Mucosa of stomach (tissue), 1 donor: ENCODE results near the gene CFC1.
"Not testable (repeated sequence)": the region's sequence is repeated elsewhere in the genome, so short reads cannot be mapped to it uniquely, and the experiment has no call there.

Source experiments
- H3K27me3 ChIP-seq: one replicate; pipeline ENCODE4 v1.7.0; 2013; ENCODE audit warnings: mild to moderate bottlenecking, low read length; ENCODE audit not compliant: control insufficient read depth, insufficient read depth
- H3K36me3 ChIP-seq: one replicate; pipeline ENCODE4 v1.7.0; 2013; ENCODE audit warnings: low read length; ENCODE audit not compliant: control insufficient read depth, insufficient read depth
- H3K4me1 ChIP-seq: one replicate; pipeline ENCODE4 v1.7.0; 2013; ENCODE audit warnings: mild to moderate bottlenecking, low read length; ENCODE audit not compliant: control insufficient read depth, insufficient read depth
- H3K4me3 ChIP-seq: one replicate; pipeline ENCODE4 v1.7.0; 2013; ENCODE audit warnings: low read length
- H3K9ac ChIP-seq: one replicate; pipeline ENCODE4 v1.7.0; 2013; ENCODE audit warnings: mild to moderate bottlenecking, low read length, moderate library complexity
- H3K9me3 ChIP-seq: one replicate; pipeline ENCODE4 v1.7.0; 2013; ENCODE audit warnings: mild to moderate bottlenecking, low read length, moderate library complexity; ENCODE audit not compliant: control insufficient read depth
- donor health status: Pancreatic carcinoma.

CFC1 gene

DNA sequence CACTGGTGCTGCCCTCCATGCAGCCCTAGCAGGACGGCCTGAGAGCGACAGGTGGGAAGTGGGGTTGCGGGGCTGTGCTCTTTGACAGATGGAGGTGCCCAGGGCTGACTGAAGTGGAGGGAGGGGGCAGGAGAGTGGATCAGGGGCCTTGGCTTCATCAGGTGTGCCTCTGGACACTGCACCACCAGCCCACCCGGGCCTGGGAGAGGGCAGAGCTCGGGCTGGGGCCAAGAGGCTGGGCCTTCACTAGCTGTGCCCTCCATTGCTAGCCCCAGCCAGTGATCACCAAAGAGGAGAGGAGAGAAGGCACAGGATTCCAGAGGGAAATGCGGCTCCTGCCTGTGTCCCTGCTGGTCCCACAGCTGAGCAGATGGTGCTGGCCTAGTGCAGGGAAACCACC lies 2.6 kb downstream of the CFC1 start:
- H3K9me3 ChIP-seq, H3K4me1 ChIP-seq: not testable (repeated sequence)

DNA sequence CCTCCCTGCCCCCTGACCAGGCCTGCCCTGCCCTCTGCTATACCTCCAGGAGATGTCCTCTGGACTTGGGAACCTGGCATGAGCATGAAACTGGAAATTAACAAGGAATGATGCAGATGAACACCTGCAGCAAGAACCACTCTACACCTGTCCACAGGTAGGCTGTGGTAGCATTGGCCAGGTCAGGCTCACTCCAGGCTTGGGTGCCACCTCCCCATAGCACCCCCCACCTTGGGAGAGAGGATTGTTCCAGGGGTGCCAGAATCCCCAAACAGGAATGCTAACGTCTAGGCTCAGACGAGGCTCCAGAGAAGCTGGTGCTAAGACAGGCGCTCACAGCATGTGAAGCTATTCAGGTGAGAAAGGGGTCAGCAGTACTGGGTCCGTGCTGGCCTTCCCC lies 5.4 kb downstream of the CFC1 start:
- not testable (repeated sequence) for H3K4me3 ChIP-seq, H3K9me3 ChIP-seq, H3K9ac ChIP-seq, H3K27me3 ChIP-seq, H3K36me3 ChIP-seq, H3K4me1 ChIP-seq

More for the DNA sequence above, 2.6 kb downstream of the CFC1 start:
- not testable (repeated sequence) for H3K4me3 ChIP-seq, H3K9ac ChIP-seq, H3K27me3 ChIP-seq, H3K36me3 ChIP-seq

DNA sequence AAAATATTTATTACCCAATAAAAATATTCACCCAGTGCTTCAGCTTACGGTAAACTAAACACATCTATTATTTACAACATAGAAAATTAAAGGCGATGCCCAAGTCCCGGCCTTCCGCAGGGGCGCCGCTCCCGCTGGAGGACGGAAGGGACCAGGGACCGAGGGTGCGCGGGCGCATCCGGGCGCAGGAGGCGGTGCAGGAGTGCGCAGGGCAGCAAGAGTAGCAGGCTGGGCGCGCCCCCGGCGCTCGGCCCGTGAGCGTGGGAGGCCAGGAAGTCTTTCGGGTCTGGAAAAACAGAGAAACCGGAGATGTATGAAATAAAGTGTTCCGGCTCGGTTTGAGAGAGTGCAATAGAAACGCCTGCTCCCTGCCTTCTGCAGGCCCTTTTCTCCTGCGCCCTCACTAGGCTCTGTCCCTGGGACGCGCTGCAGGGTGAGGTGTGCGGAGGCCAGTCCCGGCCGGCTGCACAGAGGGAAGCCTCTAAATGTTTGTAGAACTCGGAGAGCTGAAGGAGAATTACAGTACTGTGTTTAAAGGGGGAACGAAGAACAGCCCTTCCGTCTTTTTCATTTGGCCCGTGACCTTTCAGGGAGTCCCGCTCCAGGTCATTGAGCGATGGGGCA lies 6.5 kb downstream of the CFC1 start:
- H3K4me3 ChIP-seq, H3K9ac ChIP-seq, H3K27me3 ChIP-seq, H3K36me3 ChIP-seq, H3K4me1 ChIP-seq, H3K9me3 ChIP-seq: not testable (repeated sequence)

GRCh38 chr2:130590842-130591359 lies 8.5 kb downstream of the CFC1 start:
- not testable (repeated sequence) for H3K27me3 ChIP-seq, H3K4me3 ChIP-seq, H3K4me1 ChIP-seq, H3K9ac ChIP-seq, H3K36me3 ChIP-seq, H3K9me3 ChIP-seq

- not testable (repeated sequence) for H3K36me3 ChIP-seq, H3K4me3 ChIP-seq, H3K27me3 ChIP-seq, H3K9ac ChIP-seq, H3K4me1 ChIP-seq, H3K9me3 ChIP-seq
These were observed 9.1 kb downstream of the CFC1 start for GRCh38 chr2:130590170-130590841.

- not testable (repeated sequence) for H3K4me3 ChIP-seq, H3K27me3 ChIP-seq, H3K4me1 ChIP-seq, H3K9ac ChIP-seq, H3K9me3 ChIP-seq, H3K36me3 ChIP-seq
These were observed 10.5 kb downstream of the CFC1 start for GRCh38 chr2:130588688-130589458.

DNA sequence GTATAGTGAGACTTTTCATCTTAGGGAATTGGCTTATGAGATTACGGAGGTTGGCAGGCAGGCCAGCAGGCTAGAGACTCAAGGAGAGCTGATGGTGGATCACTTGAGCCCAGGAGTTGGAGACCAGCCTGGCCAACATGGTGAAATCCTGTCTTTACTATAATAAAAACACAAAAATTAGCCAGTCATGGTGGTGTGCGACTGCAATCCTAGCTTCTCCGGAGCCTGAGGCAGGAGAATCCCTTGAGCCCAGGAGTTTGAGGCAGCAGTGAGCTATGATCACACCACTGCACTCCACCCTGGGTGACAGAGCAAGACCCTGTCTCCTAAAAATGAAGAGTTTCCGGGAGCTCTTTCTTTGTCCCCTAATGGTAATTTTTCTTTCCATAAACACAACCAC lies 14.6 kb downstream of the CFC1 start:
- not testable (repeated sequence) for H3K36me3 ChIP-seq, H3K27me3 ChIP-seq, H3K4me3 ChIP-seq, H3K9me3 ChIP-seq, H3K9ac ChIP-seq, H3K4me1 ChIP-seq

GRCh38 chr2:130583582-130583981 lies 15.8 kb downstream of the CFC1 start:
- not testable (repeated sequence) for H3K9ac ChIP-seq, H3K4me1 ChIP-seq, H3K4me3 ChIP-seq, H3K27me3 ChIP-seq, H3K9me3 ChIP-seq, H3K36me3 ChIP-seq

DNA sequence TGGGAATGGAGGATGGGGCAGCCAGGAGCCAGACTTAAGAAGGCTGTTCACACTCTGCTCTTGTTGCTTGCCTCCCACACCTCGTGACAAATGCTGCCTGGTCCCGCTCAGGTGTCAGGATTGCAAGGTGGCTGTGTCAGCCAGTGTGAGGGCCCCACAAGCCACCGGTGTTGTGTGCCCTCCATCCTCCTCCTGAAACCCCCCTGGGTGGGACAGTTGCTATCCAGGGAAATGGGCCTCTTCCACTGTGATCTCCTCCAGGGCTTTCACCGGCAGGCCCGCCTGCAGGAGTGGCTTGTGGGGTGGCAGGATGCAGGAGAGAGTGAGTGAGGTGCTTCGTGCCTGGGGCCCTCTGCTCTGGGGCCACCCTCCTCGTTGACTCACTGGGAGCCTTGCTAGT lies 16.4 kb downstream of the CFC1 start:
- not testable (repeated sequence) for H3K9me3 ChIP-seq, H3K27me3 ChIP-seq, H3K4me1 ChIP-seq, H3K4me3 ChIP-seq, H3K9ac ChIP-seq, H3K36me3 ChIP-seq

DNA sequence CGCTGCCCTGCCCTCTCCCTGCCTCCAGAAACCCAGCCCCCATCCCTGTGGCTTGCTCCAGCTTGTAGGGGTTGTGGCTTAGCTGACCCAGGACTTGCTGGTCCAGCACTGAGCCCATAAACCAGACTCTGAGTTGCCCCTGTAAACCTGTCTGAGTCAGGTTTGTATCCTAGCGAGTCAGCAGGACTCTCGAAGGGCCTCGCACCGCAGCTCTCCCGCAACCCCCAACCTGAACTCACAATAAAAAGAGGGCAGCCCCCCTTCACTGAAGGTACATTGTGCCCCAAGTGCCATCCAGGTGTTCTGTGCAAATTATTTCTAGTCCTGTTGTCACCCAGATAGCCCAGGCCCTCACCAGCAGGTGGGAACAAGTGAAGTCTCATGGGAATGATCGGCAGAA lies 17.9 kb downstream of the CFC1 start:
- H3K4me1 ChIP-seq, H3K9ac ChIP-seq, H3K9me3 ChIP-seq, H3K27me3 ChIP-seq, H3K4me3 ChIP-seq, H3K36me3 ChIP-seq: not testable (repeated sequence)

GRCh38 chr2:130579121-130579520 lies 20.3 kb downstream of the CFC1 start:
- H3K9ac ChIP-seq, H3K4me3 ChIP-seq: not testable (repeated sequence)

GRCh38 chr2:130577559-130577958 lies 21.8 kb downstream of the CFC1 start:
- not testable (repeated sequence) for H3K27me3 ChIP-seq, H3K4me1 ChIP-seq

More at GRCh38 chr2:130579121-130579520, 20.3 kb downstream of the CFC1 start:
- H3K36me3 ChIP-seq, H3K27me3 ChIP-seq, H3K9me3 ChIP-seq, H3K4me1 ChIP-seq: not testable (repeated sequence)

More at GRCh38 chr2:130577559-130577958, 21.8 kb downstream of the CFC1 start:
- not testable (repeated sequence) for H3K36me3 ChIP-seq, H3K4me3 ChIP-seq, H3K9me3 ChIP-seq, H3K9ac ChIP-seq
